Suprapubic skin (tissue), 4 donors: Measurements from ENCODE around the gene TLR6.

Experiments
- POLR2A ChIP-seq, 2 donors: fragments of 450-650 bp; IDR thresholded peaks; one replicate each; pipeline ENCODE4 v1.6.1; 2017; ENCODE audit warnings: antibody characterized with exemption in 2 of 2, mild to moderate bottlenecking in 2 of 2, moderate library complexity in 2 of 2
- POLR2AphosphoS5 ChIP-seq, 3 donors: sonication (generic); formaldehyde crosslinking; IDR thresholded peaks; one replicate each; pipeline ENCODE4 v1.6.1; 2017; ENCODE audit warnings: antibody characterized with exemption in 3 of 3
- TF ChIP-seq, protein P1 (sequence below), 2 donors: fragments of 200-600 bp in 1 of 2; fragments of 450-650 bp in 1 of 2; sonication (generic) in 1 of 2; IDR thresholded peaks; one replicate each; pipeline ENCODE4 v1.5.1; 2016 to 2019; ENCODE audit warnings: antibody characterized with exemption in 2 of 2, mild to moderate bottlenecking in 1 of 2, moderate library complexity in 1 of 2

DNA sequence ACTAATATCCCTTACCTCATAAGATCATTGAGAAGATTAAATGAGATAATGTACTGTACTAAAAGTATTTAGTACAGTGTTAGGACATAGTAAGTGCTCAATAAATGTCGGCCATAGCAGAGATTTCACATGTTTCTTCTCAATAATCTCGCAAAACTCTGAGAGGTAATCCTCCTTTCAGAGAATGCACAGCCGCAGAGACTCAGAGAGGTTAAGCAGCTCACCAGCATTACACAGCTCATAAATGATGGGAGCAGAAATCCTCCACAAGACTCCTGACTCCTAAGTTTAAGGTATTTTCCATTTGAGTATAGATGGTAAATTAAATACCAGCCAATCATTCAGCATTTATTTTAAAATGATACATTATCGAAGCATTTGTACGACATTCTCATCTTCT lies 45.6 kb upstream of the TLR6 start:
- TF ChIP-seq POLR2A (IDR thresholded peaks at IDR 0.05) (no peak), POLR2AphosphoS5 (IDR thresholded peaks at IDR 0.05) (no peak)
- TF ChIP-seq, protein P1, sequence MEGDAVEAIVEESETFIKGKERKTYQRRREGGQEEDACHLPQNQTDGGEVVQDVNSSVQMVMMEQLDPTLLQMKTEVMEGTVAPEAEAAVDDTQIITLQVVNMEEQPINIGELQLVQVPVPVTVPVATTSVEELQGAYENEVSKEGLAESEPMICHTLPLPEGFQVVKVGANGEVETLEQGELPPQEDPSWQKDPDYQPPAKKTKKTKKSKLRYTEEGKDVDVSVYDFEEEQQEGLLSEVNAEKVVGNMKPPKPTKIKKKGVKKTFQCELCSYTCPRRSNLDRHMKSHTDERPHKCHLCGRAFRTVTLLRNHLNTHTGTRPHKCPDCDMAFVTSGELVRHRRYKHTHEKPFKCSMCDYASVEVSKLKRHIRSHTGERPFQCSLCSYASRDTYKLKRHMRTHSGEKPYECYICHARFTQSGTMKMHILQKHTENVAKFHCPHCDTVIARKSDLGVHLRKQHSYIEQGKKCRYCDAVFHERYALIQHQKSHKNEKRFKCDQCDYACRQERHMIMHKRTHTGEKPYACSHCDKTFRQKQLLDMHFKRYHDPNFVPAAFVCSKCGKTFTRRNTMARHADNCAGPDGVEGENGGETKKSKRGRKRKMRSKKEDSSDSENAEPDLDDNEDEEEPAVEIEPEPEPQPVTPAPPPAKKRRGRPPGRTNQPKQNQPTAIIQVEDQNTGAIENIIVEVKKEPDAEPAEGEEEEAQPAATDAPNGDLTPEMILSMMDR (IDR thresholded peaks at IDR 0.05), result no peak
